Left colon (tissue), 2 donors: ENCODE measurements around the gene CES5A. TPM values are rescaled to one million over a fixed set of nuclear protein-coding genes. Genes with fewer than 3 reads are reported as not detected.
"Not testable (repeated sequence)": the region's sequence is repeated elsewhere in the genome, so short reads cannot be mapped to it uniquely, and the experiment has no call there.

Experiments
- ATAC-seq: fragments of 200-7000 bp; cut with Tn5 transposase; one replicate; pipeline ENCODE4 v1.9.1; 2020; ENCODE audit warnings: mild to moderate bottlenecking, moderate library complexity
- DNase-seq, 2 donors: peaks; one replicate each; pipeline ENCODE4 v3.0.0-alpha.2; 2020
- intact Hi-C, 2 donors: fragments of 100-400 bp; cut with DNase I in 1 of 2; cut with micrococcal nuclease in 1 of 2; formaldehyde crosslinking; loops; one replicate each; pipeline versions ENCODE4 v1.11.2 to v1.14.0; 2022; cut with DNase I, micrococcal nuclease
- long read RNA-seq: library from polyadenylated mRNA; unstranded; transcript quantifications from one replicate; pipeline ENCODE4 v2.0.0, GENCODE V29; 2021
- total RNA-seq, 2 donors: library from RNA; stranded (reverse); fragmentation: NEBNext Ultra II Directional; extraction: Animal tissue kit (Norgen Biotek cat#: 25700); gene quantifications; one replicate each; pipeline ENCODE4 v1.2.1, GENCODE V29; 2021
- donor health status: DM: no; HTN: no; CAD: no.
- donor health status: DM: yes; HTN: yes; CAD: no.

The CES5A gene
- total RNA-seq: not detected
- long read RNA-seq: 0 reads

- ATAC-seq (no peak), DNase-seq (no peak)
- intact Hi-C loops: no loop called here
Observed at GRCh38 chr16:55875273-55875672, at the start of gene CES5A. Gene CES5A (minus strand): TSS chr16:55875373. CDS start chr16:55875221, 152 bp downstream.

DNA sequence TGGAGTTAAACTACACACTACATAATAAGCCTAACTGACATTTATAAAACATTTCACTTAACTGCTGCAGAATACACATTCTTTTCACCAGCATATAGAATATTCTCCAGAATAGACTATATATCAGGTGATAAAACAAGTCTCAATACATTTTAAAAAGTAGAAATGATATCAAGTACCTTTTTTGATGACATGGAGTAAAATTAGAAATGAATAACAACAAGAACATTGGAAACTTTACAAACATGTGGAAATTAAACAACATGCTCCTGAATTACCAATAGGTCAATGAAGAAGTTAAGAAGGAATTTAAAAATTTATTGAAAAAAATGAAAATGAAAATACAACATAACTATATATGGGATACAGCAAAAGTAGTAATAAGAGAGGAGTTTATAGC, 47.5 kb upstream of the CES5A start:
- no peak for DNase-seq
- ATAC-seq: no peak
- intact Hi-C loops: no loop called here

DNA sequence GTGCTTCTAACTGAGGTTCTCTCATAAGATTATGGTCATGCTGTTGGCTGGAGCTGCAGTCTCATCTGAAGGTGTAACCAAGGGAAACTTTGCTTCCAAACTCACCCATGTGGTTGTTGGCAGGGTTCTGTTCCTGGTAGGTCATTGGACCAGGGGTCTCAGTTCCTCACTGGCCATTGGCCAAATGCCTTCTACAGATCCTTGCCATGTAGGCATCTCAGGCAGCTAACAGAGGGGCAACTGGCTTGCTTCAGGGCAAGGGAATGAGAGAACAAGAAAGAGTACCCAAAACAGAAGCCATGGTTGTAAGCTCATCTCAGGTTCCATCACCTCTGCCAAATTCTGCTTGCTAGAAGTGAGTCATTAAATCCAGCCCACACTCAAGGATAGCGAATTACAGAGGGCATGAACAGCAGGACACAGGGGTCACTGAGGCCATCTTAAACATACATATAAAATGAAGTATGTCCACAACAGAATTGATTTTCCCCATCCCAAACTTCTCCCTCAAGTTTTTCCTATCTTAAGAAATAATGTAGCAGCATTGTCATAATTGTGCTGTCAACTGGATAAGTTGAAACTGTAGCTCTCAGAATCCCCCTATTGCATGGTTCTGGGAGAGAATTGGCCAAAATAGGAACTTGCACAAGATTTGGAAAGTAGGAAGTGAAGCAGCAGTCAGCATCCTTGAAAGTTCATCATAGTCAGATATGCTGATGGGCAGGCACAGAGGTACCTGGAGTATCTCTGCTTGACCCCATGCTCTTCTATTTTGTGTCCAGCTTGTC, 42.4 kb upstream of the CES5A start:
- DNase-seq: no peak
- no peak for ATAC-seq
- intact Hi-C loops: no loop called here

- DNase-seq (no peak), ATAC-seq (no peak)
- intact Hi-C loops: no loop called here
Observed at GRCh38 chr16:55915096-55915827, 40.1 kb upstream of the CES5A start.

DNA sequence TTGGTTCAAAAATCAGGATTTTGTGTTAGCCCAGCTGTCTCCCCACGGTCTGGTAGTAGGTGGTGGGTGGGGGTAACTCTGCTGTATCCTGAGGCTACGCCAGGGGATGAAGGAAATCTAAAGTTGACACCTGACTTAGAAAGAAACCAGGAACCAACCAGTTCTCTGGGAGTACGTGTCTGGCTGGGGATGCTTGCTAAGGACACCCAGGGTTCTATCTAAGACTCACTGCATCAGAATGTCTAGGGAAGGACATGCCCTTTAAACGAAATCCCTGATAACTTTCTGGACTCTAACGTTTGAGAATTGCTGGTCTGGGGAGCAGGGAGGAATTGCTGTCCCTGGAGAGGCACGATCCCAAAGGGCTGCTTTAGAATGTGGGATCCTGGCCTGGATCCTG, 39.2 kb upstream of the CES5A start:
- DNase-seq (no peak), ATAC-seq (no peak)
- intact Hi-C loops: no loop called here

DNA sequence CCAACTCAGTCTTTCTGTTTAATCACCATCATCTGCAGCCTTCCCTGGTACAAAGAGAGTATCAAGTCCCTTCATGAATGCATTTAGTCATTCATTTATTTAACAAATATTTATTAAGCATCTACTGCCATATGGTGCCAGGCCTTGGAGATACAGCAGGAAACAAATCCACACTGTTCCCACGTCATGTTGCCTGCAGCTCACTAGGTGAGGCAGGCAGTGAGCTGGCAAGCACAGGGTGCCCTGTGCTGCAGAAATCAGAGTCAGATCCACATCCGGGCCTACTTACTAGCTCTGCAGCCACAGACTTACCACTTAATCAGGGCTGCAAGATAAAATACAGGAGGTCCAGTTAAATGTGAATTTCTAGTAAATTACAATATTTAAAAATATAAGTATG, 38.5 kb upstream of the CES5A start:
- DNase-seq: no peak
- intact Hi-C loops: no loop called here
- no peak for ATAC-seq

DNA sequence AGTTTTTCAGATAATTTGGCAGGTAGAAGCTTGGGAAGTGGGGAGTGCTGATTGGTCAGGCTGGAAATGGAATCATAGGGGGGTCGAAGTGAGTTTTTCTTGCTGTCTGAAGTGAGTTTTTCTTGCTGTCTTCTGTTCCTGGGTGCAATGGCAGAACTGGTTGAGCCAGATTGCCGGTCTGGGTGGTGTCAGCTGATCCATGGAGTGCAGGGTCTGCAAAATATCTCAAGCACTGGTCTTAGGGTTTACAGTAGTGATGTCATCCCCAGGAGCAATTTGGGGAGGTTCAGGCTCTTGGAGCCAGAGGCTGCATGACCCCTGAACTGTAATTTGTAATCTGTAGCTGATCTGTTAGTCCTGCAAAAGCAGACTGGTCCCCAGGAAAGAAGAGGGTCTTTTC, 37.9 kb upstream of the CES5A start:
- intact Hi-C loops, ATAC-seq, DNase-seq: not testable (repeated sequence)

DNA sequence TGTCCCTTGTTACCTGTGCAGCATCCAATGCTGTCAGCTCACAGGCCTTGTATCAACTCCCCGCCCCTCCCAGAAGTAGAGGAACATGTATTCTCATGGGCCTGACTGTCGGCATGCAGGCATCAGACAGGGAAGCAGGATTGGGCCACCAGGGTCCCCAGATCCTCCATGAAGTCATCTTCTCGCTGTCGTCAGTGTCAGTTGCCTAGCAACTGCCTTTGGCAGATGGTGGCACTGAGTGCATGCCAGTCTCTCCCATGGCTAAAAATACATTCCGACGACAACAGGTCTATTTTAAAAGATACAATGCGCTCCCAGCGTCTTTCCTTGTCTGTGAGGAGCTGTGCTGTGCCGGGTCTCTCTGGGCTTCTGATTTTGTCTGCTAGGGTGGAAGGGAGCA, 36.8 kb upstream of the CES5A start:
- ATAC-seq: no peak
- no peak for DNase-seq
- intact Hi-C loops: no loop called here

DNA sequence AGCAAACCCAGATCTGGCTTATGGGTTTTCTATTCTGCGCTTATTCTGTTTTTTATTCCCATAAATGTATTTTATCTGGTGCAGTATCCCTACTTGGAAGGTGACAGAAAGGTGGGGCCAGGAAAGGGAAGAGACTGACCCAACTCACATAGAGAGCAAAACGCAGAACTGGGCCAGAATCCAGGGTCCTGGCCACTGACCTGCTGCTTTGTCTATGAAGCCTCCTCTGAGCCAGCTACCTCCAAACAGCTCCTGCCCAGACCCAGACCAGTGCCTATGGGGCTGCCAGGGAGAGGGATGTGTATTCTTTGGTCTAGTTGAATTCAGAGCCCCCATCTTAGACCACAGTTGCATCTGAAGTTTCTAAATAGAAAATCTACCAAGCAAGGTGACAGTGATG, 36.4 kb upstream of the CES5A start:
- ATAC-seq (no peak), DNase-seq (no peak)
- intact Hi-C loops: no loop called here

DNA sequence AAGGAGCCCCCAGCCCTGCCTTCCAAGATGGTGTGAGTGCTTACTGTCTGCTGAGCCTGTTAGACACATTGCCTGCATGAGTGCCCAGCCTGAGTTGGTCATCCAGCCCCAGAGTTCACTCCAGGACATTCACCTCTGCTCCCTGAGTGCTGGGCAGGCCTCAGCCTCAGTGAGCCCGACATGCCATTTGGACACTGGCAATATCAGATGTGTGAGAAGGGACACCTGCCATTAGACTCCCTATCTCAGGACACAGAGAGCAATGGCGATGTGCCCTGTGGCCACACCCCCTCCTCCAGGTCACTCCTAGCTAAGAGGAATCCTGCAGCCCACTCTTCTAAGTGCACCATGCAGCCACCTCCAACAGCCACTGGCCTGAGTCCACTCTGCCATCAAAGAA, 34.7 kb upstream of the CES5A start:
- intact Hi-C loops: no loop called here
- ATAC-seq: no peak
- no peak for DNase-seq

GRCh38 chr16:55908641-55909040, 33.5 kb upstream of the CES5A start:
- intact Hi-C loops: no loop called here
- ATAC-seq: no peak
- DNase-seq: no peak

DNA sequence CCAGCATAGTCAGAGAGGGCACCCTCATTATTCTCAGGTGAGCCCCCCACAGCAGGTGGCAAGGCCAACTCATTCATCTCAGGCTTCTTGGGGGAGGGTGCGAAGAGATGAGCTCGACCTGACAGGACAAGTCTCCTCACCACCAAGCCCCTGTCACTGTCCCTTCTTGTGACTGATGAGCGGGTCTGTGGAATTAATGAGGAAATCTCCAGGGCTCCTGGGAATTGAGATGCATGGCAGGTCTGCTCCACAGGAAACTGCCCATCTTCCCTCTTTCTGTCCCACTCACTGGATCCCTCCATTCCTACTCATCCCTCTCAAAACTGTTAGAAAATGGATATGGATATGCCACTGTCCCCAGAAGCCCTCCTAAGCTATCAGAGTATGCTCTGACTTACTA, 32.5 kb upstream of the CES5A start:
- ATAC-seq: no peak
- intact Hi-C loops: no loop called here
- no peak for DNase-seq

DNA sequence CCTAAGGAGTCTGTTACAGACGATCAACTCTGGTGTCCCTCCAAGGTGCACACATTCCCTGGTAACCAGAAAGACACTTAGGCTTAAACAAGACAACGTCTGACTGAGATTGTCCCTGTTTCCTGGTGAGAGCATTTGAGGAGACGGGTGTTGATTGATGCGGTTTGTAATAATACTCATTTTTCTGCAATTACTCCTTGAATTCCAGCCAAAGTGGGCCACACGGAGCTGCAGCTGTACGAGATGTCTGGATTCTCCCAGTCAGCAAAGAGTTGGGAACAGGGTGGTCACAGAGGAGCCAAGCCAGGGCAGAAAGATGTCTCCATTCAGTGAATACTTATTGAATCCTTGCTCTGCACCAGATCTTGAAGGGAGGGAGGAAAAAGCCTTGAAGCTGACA, 30.9 kb upstream of the CES5A start:
- DNase-seq (no peak), ATAC-seq (no peak)
- intact Hi-C loops: no loop called here

DNA sequence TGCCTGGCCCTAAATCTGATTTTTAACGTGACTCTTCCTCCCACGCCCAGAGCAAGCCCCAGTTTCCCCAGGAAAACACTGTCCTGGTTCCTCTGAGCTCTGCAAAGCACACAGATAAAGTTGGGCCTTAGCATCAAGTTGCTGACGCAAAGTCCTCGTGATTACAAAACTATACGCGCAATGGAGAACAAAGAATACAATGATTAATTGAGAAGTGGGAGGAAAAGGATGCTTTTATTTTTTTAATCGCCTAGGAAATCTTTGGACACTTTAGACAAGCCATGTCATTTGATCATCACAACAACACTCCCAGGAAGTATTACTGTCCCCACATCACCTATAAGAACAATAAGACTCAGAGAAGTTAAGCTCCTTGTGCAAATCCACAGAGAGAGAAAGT, 30.5 kb upstream of the CES5A start:
- no peak for ATAC-seq
- intact Hi-C loops: no loop called here
- DNase-seq: no peak

GRCh38 chr16:55901566-55902217, 26.5 kb upstream of the CES5A start:
- DNase-seq: no peak
- intact Hi-C loops: no loop called here

DNA sequence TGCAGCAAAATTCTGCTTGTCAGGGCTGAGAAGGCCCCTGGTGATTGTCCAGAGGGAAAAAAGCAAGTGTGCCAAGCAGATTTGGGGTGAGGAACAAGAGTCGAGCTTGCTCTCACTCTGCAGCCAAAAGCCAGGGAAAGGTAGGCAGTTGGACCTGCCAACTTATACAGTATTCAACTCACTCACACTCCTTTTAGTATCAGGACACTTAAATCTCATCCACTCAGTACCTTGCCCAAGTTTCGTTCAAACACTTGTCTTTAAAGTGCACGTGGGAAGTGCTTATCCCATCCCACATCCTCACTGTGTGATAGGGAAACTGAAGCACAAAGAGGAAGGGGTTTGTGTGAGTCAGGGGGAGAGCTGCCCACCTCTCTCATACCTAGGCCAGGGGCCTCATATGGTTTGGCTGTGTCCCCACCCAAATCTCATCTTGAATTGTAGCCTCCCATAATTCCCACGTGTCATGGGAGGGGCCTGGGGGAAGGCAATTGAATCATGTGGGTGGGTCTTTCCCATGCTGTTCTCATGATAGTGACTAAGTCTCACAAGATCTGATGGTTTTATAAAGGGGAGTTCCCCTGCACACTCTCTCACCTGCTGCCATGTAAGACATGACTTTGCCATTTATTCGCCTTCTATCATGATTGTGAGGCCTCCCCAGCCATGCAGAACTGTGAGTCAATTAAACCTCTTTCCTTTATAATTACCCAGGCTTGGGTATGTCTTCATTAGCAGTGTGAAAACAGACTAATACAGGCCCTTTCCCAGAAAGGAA, 25.6 kb upstream of the CES5A start:
- ATAC-seq (no peak), DNase-seq (no peak)
- intact Hi-C loops: no loop called here

More at GRCh38 chr16:55901566-55902217, 26.5 kb upstream of the CES5A start:
- ATAC-seq: no peak

GRCh38 chr16:55899857-55900256, 24.7 kb upstream of the CES5A start:
- ATAC-seq (no peak), DNase-seq (no peak)
- intact Hi-C loops: no loop called here

GRCh38 chr16:55898592-55898991, 23.4 kb upstream of the CES5A start:
- intact Hi-C loops: no loop called here
- DNase-seq (no peak), ATAC-seq (no peak)

GRCh38 chr16:55892821-55893220, 17.6 kb upstream of the CES5A start:
- intact Hi-C loops: no loop called here
- ATAC-seq (no peak), DNase-seq (no peak)
